ENCODE measurements around the gene SCUBE3.

SCUBE3 gene

DNA sequence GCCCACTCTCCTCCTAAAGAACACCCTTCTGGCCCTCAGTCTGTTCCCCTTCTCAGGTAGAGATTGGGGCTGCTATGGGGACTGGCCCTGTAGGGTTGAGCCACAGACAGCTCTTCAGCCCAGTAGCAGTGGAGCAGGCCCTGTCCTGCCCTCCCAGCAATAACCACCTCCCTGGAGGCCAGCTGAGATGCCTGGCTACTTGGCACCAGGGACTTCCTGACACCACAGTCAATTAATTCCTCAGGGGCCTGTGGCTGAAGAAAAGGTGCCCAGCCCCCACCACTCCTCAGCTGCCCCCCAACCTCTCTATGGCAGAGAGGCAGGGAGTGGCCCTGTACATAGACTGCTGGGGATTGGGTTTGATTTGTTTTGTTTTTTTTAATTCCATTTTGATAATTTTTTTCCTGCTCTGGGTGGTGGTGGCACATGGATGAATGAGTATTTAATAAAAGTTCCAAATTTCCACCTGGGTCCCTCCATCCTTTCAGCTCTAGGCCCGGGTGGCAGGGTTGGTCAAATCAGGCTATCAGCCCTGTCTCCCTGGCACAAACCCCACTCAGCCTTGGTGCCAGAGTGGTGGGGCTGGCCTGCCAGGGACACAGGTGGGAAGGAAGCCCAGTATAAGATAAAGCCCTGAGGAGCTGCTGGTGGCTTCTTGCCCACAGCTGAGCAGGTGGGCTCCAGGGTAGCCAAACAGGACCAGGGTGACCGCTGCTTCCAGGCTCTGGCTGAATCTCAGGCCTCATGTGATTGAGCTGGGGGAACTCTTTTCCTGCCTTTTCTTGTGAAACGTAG lies 82.0 kb downstream of the SCUBE3 start:
- TF ChIP-seq EGR1 (IDR thresholded peaks at IDR 0.05) (no peak), YY1 (IDR thresholded peaks at IDR 0.05; ENCODE audit: low read depth) (no peak), TCF12 (IDR thresholded peaks at IDR 0.05; ENCODE audit: low read depth) (no peak), CREB1 (IDR thresholded peaks at IDR 0.05; ENCODE audit: low read depth) (no peak), RAD21 (IDR thresholded peaks at IDR 0.05; ENCODE audit: low read depth) (no peak), EP300 (IDR thresholded peaks at IDR 0.05; ENCODE audit: borderline replicate concordance) (no peak)
- TF ChIP-seq, protein P1, sequence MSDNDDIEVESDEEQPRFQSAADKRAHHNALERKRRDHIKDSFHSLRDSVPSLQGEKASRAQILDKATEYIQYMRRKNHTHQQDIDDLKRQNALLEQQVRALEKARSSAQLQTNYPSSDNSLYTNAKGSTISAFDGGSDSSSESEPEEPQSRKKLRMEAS (IDR thresholded peaks at IDR 0.05): no peak
- TF ChIP-seq, protein P2, sequence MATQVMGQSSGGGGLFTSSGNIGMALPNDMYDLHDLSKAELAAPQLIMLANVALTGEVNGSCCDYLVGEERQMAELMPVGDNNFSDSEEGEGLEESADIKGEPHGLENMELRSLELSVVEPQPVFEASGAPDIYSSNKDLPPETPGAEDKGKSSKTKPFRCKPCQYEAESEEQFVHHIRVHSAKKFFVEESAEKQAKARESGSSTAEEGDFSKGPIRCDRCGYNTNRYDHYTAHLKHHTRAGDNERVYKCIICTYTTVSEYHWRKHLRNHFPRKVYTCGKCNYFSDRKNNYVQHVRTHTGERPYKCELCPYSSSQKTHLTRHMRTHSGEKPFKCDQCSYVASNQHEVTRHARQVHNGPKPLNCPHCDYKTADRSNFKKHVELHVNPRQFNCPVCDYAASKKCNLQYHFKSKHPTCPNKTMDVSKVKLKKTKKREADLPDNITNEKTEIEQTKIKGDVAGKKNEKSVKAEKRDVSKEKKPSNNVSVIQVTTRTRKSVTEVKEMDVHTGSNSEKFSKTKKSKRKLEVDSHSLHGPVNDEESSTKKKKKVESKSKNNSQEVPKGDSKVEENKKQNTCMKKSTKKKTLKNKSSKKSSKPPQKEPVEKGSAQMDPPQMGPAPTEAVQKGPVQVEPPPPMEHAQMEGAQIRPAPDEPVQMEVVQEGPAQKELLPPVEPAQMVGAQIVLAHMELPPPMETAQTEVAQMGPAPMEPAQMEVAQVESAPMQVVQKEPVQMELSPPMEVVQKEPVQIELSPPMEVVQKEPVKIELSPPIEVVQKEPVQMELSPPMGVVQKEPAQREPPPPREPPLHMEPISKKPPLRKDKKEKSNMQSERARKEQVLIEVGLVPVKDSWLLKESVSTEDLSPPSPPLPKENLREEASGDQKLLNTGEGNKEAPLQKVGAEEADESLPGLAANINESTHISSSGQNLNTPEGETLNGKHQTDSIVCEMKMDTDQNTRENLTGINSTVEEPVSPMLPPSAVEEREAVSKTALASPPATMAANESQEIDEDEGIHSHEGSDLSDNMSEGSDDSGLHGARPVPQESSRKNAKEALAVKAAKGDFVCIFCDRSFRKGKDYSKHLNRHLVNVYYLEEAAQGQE (IDR thresholded peaks at IDR 0.05; ENCODE audit: low read depth): no peak
- TF ChIP-seq, protein P3, sequence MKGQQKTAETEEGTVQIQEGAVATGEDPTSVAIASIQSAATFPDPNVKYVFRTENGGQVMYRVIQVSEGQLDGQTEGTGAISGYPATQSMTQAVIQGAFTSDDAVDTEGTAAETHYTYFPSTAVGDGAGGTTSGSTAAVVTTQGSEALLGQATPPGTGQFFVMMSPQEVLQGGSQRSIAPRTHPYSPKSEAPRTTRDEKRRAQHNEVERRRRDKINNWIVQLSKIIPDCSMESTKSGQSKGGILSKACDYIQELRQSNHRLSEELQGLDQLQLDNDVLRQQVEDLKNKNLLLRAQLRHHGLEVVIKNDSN (IDR thresholded peaks at IDR 0.05): no peak

- TF ChIP-seq CEBPB (IDR thresholded peaks at IDR 0.05) (no peak), FOXM1 (IDR thresholded peaks at IDR 0.05; ENCODE audit: borderline replicate concordance, low read depth) (no peak), TEAD4 (IDR thresholded peaks at IDR 0.05) (no peak), ZBTB7A (IDR thresholded peaks at IDR 0.05; ENCODE audit: low read depth) (no peak), TAF1 (IDR thresholded peaks at IDR 0.05; ENCODE audit: low read depth) (no peak), TCF12 (IDR thresholded peaks at IDR 0.05; ENCODE audit: low read depth) (no peak), YY1 (IDR thresholded peaks at IDR 0.05; ENCODE audit: low read depth) (no peak), NFIC (IDR thresholded peaks at IDR 0.05) (no peak), RAD21 (IDR thresholded peaks at IDR 0.05; ENCODE audit: low read depth) (no peak), EP300 (IDR thresholded peaks at IDR 0.05; ENCODE audit: borderline replicate concordance) (no peak), CREB1 (IDR thresholded peaks at IDR 0.05; ENCODE audit: low read depth) (no peak), EGR1 (IDR thresholded peaks at IDR 0.05) (no peak)
- TF ChIP-seq, protein P1 (IDR thresholded peaks at IDR 0.05): no peak
- TF ChIP-seq, protein P2 (IDR thresholded peaks at IDR 0.05; ENCODE audit: low read depth): no peak
- TF ChIP-seq, protein P3 (IDR thresholded peaks at IDR 0.05): no peak
These were observed 83.3 kb downstream of the SCUBE3 start for GRCh38 chr6:35296931-35297600.

DNA sequence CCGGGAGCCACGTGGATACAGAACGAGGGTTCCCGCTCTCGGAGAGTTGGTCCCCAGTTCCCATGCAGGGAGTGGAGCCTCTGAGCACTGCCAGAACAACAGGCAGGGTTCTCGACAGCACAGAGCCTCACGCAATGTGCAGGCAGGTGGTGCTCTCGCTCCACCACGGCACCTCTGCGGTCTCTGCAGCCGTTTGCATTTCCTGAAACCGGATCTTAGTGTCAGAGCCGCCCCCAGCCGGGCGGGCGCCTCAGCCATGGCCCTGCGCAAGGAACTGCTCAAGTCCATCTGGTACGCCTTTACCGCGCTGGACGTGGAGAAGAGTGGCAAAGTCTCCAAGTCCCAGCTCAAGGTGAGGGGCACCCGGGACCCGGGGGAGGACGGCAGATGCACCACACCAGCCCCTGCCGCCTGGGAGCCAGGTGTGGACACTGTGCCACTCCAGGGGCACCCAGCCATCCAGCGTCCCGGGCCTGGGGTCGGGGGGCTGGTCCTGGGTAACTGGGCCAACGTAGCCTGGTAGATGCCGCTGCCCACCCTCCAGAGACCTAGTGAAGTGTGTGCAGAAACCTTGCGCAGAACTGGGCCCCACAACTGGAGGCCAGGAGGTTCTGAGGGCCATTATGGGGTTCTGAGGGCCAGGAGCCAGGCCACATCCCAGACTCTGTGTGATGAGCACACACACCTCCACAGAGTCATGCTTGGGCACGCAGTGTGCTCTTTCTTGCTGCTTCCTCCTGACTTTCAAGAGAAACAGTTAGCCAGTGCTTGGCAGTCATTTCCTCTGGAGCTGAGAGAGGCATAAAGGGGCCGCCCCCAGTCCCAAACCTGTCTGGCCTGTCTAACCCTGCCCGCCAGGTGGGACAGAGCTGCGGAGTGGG lies 84.1 kb downstream of the SCUBE3 start, which contains the start of gene DEF6:
DEF6 (plus strand) TSS at position 218 of the 881 bp plus-strand sequence; CDS start at position 257, 39 bp downstream.
- no peak for TF ChIP-seq TEAD4 (IDR thresholded peaks at IDR 0.05)
- TF ChIP-seq YY1 (IDR thresholded peaks at IDR 0.05; ENCODE audit: low read depth): peak; percentile 61; the same call in 1 of the 2 replicates
- peak; percentile 56 for TF ChIP-seq TCF12 (IDR thresholded peaks at IDR 0.05; ENCODE audit: low read depth)
- TF ChIP-seq, protein P1 (IDR thresholded peaks at IDR 0.05): peak; percentile 86
- no peak for TF ChIP-seq TAF1 (IDR thresholded peaks at IDR 0.05; ENCODE audit: low read depth)
- TF ChIP-seq, protein P2 (IDR thresholded peaks at IDR 0.05; ENCODE audit: low read depth): no peak
- 0 out of 2 replicates have a peak, but pooled peaks have one; percentile 34 for TF ChIP-seq ZBTB7A (IDR thresholded peaks at IDR 0.05; ENCODE audit: low read depth)
- no peak for TF ChIP-seq CREB1 (IDR thresholded peaks at IDR 0.05; ENCODE audit: low read depth)
- TF ChIP-seq NFIC (IDR thresholded peaks at IDR 0.05): no peak
- TF ChIP-seq, protein P3 (IDR thresholded peaks at IDR 0.05): peak; percentile 16; the same call in 1 of the 2 replicates
- peak; percentile 99 for TF ChIP-seq RAD21 (IDR thresholded peaks at IDR 0.05; ENCODE audit: low read depth)
- no peak for TF ChIP-seq FOXM1 (IDR thresholded peaks at IDR 0.05; ENCODE audit: borderline replicate concordance, low read depth)
- TF ChIP-seq EP300 (IDR thresholded peaks at IDR 0.05; ENCODE audit: borderline replicate concordance): no peak
- no peak; the same call in 1 of the 2 replicates for TF ChIP-seq EGR1 (IDR thresholded peaks at IDR 0.05)
